Thyroid gland (tissue), 4 donors: ENCODE results near the gene SLC2A1. TPM values are rescaled to one million over a fixed set of nuclear protein-coding genes. Genes with fewer than 3 reads are reported as not detected.

Experiments
- DNase-seq, 2 donors: peaks; one replicate each; pipeline ENCODE4 v3.0.0-alpha.2; 2019
- H3K27ac ChIP-seq, 3 donors: fragments of 200-600 bp; sonication (generic); 1 replicate in 2 of 3; 2 replicates in 1 of 3; pipeline ENCODE4 v1.5.1; 2016 to 2019; ENCODE audit warnings: mild to moderate bottlenecking in 1 of 3, moderate library complexity in 1 of 3
- H3K27me3 ChIP-seq: fragments of 200-600 bp; sonication (generic); one replicate; pipeline ENCODE4 v1.5.1; 2019
- H3K36me3 ChIP-seq, 2 donors: fragments of 200-600 bp; sonication (generic); one replicate each; pipeline ENCODE4 v1.5.1; 2016 to 2019
- H3K4me1 ChIP-seq, 2 donors: fragments of 200-600 bp; sonication (generic); one replicate each; pipeline ENCODE4 v1.5.1; 2017 to 2019
- H3K4me3 ChIP-seq, 3 donors: fragments of 200-600 bp; sonication (generic); replicated peaks in 1 of 3; 1 replicate in 2 of 3; 2 replicates in 1 of 3; pipeline ENCODE4 v1.5.1; 2016; ENCODE audit warnings: mild to moderate bottlenecking in 1 of 3
- H3K9me3 ChIP-seq: fragments of 200-600 bp; sonication (generic); one replicate; pipeline ENCODE4 v1.5.1; 2017
- POLR2A ChIP-seq, 2 donors: fragments of 450-650 bp; IDR thresholded peaks; one replicate each; pipeline ENCODE4 v1.6.1; 2017; ENCODE audit warnings: antibody characterized with exemption in 2 of 2, mild to moderate bottlenecking in 2 of 2, moderate library complexity in 1 of 2
- WGBS, 2 donors: methylation state at CpG; one replicate each; pipeline ENCODE4 v1.1.5; 2017; 5-methylcytosine and 5-hydroxymethylcytosine counted together
- intact Hi-C: fragments of 100-400 bp; cut with DNase I; formaldehyde crosslinking; loops from one replicate; pipeline ENCODE4 v1.15.1; 2023
- total RNA-seq, 4 donors: library from RNA; depleted of rRNA; stranded (reverse); fragments of >200 nt; gene quantifications; one replicate each; pipeline ENCODE4 v1.2.3, GENCODE V29; 2016
- TF ChIP-seq, protein P1 (sequence below), 6 experiments: fragments of 200-600 bp in 3 of 6; fragments of 450-650 bp in 3 of 6; sonication (generic) in 3 of 6; IDR thresholded peaks; one replicate each; pipeline ENCODE4 v1.5.1; 2016 to 2019; ENCODE audit warnings: antibody characterized with exemption in 6 of 6, mild to moderate bottlenecking in 2 of 6, inconsistent platforms in 1 of 6, moderate library complexity in 1 of 6

Gene SLC2A1
- total RNA-seq, 4 donors from 2014 or later: 15.0 to 208 (median 91.4) TPM

DNA sequence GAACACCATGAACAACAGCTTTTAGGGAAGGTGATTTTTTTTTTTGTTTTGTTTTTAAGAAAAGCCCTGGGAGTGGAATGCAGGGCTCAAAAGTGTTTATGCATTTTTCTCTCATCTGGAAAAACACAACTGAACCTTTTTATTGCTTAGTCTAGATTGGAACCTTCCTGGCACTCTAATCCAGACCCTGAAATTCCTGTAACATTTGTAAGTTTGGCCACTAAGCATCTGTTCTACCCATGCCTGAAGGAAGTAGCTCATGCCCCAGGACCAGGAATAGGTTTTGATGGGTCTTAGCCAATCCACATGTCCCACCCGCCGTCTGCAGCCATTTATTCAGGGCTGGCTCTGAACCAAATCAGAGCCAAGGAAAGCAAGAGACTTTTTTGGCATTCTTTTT, 39.7 kb upstream of the SLC2A1 start:
- no peak overlapping the region for H3K4me3 ChIP-seq
- H3K27ac ChIP-seq: no peak overlapping the region
- intact Hi-C loops: no loop called here
- WGBS, 2 donors: 73 to 86% methylated on average over 2 of the region's 2 CpGs
- DNase-seq: no peak
- no peaks in the 10 kb centered on the region for H3K27me3 ChIP-seq
- H3K4me1 ChIP-seq: no peaks in the 10 kb centered on the region
- TF ChIP-seq, protein P1, sequence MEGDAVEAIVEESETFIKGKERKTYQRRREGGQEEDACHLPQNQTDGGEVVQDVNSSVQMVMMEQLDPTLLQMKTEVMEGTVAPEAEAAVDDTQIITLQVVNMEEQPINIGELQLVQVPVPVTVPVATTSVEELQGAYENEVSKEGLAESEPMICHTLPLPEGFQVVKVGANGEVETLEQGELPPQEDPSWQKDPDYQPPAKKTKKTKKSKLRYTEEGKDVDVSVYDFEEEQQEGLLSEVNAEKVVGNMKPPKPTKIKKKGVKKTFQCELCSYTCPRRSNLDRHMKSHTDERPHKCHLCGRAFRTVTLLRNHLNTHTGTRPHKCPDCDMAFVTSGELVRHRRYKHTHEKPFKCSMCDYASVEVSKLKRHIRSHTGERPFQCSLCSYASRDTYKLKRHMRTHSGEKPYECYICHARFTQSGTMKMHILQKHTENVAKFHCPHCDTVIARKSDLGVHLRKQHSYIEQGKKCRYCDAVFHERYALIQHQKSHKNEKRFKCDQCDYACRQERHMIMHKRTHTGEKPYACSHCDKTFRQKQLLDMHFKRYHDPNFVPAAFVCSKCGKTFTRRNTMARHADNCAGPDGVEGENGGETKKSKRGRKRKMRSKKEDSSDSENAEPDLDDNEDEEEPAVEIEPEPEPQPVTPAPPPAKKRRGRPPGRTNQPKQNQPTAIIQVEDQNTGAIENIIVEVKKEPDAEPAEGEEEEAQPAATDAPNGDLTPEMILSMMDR (IDR thresholded peaks at IDR 0.05): no peak
- no peak for TF ChIP-seq POLR2A (IDR thresholded peaks at IDR 0.05)
- no peaks in the 10 kb centered on the region for H3K36me3 ChIP-seq
- H3K9me3 ChIP-seq: no peaks in the 10 kb centered on the region

DNA sequence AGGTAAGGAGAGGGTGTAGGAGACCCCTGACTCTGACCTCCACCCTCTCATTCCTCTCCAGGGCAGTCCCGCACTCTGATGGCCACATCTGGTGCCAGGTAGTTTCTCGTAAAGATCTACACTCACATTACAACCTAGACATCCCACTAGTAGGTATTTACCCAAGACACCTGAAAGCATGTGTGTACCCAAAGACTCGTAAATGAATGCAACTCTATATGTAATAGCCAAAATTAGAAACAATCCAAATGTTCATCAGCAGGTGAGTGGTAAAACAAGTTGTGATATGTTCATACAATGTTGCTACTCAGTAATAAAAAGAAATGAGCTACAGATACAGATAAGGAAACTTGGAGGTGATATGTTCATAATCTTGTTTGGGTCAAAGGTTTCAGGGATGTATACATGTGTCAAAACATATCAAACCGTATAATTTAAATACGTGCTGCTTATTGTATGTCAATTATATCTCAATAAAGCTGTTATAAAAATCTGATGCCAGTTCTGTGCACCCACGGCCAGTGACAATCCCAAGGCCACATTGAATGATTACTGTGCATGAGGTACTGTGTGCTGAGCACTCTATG, 37.8 kb upstream of the SLC2A1 start:
- intact Hi-C loops: no loop called here
- no peak for TF ChIP-seq POLR2A (IDR thresholded peaks at IDR 0.05)
- TF ChIP-seq, protein P1 (IDR thresholded peaks at IDR 0.05): no peak
- 93 to 95% methylated on average over 6 of the region's 6 CpGs for WGBS, 2 donors
- Histone ChIP-seq H3K4me3 (no peak overlapping the region), H3K4me1 (no peaks in the 10 kb centered on the region), H3K9me3 (no peaks in the 10 kb centered on the region), H3K27me3 (no peaks in the 10 kb centered on the region), H3K36me3 (no peaks in the 10 kb centered on the region), H3K27ac (no peak overlapping the region)
- DNase-seq: no peak

DNA sequence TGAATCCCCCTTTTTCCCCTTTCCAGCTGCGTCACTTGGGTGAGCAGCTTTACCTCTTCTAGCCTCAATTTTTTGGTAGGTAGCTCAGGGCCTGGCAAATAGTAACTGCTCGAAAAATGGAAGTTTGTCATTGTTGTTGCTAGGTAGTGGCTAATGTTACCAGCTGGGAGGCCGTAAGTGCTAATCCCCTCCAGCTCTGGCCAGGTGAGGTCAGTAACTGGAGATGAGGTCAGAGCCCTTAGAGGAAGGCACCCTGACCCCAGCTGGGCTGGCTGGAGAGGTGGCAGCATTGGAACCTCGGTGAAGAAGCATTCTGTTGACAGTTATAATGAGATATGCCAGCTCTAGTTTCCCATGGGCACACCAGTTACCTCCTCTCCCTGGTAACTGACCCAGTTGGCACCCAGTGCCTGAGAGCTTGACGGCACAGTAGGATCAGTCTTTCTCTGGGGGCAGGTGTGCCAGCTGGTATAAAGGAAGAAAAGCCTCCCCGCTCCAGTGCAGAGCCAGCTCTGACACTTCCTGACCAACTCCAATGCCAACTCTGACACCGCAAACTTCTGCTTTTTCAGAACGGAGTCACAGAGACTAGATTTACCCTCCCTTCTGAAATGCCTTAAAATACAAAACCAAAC, 35.0 kb upstream of the SLC2A1 start:
- intact Hi-C loops: no loop called here
- Histone ChIP-seq H3K4me3 (no peak overlapping the region), H3K4me1 (no peaks in the 10 kb centered on the region), H3K27me3 (no peaks in the 10 kb centered on the region), H3K36me3 (no peaks in the 10 kb centered on the region), H3K27ac (no peak overlapping the region), H3K9me3 (no peaks in the 10 kb centered on the region)
- DNase-seq: no peak
- 80 to 87% methylated on average over 8 of the region's 8 CpGs for WGBS, 2 donors
- TF ChIP-seq POLR2A (IDR thresholded peaks at IDR 0.05): no peak
- TF ChIP-seq, protein P1 (IDR thresholded peaks at IDR 0.05): no peak

DNA sequence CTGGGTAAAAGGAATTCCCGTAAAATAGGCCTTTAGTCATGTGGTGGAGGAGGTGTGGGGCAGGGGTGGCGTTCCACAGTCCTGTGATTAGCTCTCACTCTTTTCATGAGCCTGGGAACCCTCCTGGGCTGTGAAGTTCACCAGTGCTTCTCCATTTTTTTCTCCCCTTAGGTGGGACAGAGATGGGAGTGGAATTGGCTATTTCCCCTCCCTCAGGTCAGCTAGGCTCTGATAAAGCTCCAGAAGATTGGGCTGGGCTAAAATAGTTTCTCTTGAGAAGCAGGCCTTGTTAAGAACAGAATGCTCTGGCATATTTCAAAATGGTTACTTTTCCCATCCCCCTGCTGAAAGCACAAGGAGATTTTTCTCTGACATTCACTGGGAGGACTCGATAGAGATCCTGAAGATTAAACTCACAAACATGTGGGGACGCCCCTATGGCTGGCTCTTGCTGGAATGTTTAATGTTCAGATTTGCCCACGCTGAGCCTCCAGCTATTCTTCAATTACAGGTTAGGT, 33.4 kb upstream of the SLC2A1 start:
- no peak for TF ChIP-seq POLR2A (IDR thresholded peaks at IDR 0.05)
- TF ChIP-seq, protein P1 (IDR thresholded peaks at IDR 0.05): no peak
- intact Hi-C loops: no loop called here
- Histone ChIP-seq H3K9me3 (no peaks in the 10 kb centered on the region), H3K4me1 (no peaks in the 10 kb centered on the region), H3K4me3 (no peak overlapping the region), H3K27ac (no peak overlapping the region), H3K36me3 (no peaks in the 10 kb centered on the region), H3K27me3 (no peaks in the 10 kb centered on the region)
- no peak for DNase-seq
- 73 to 76% methylated on average over 5 of the region's 5 CpGs for WGBS, 2 donors

DNA sequence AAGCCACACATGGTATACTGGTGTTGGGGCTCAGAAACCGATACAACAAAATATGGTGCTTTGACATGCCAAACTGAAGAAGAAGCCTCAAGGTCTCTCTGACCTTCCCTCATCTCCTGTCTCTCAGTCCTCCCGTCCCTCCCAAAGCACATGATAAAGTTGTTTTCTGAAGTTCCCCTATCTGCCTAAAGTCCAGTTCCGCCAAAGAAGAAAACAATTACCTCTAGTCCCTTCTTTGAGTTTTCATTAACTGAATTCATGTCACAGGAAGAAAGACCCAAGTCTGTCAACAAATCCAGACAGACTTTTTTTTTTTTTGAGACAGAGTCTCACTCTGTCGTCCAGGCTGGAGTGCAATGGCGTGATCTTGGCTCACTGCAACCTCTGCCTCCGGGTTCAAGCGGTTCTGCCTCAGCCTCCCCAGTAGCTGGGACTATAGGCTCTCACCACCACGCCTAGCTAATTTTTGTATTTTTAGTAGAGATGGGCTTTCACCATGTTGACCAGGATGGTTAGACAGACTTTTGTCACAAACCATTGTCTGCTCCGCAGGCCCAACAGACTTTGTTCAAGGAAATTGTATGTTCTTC, 32.2 kb upstream of the SLC2A1 start:
- H3K27me3 ChIP-seq: no peaks in the 10 kb centered on the region
- DNase-seq: no peak
- no peaks in the 10 kb centered on the region for H3K9me3 ChIP-seq
- intact Hi-C loops: no loop called here
- H3K4me1 ChIP-seq: no peaks in the 10 kb centered on the region
- H3K4me3 ChIP-seq: no peak overlapping the region
- 81 to 82% methylated on average over 9 of the region's 9 CpGs for WGBS, 2 donors
- TF ChIP-seq, protein P1 (IDR thresholded peaks at IDR 0.05): no peak
- TF ChIP-seq POLR2A (IDR thresholded peaks at IDR 0.05): no peak
- no peaks in the 10 kb centered on the region for H3K36me3 ChIP-seq
- H3K27ac ChIP-seq: no peak overlapping the region
